ENCODE results near the gene ERMAP. TPM values are rescaled to one million over a fixed set of nuclear protein-coding genes. Genes with fewer than 3 reads are reported as not detected.
A peak's percentile ranks its signal among the peaks of the same experiment; 100 is the strongest.

The ERMAP gene
- total and polyA plus RNA-seq, 10 of the 15 experiments (the other 5 are each of a cell fraction or from before 2014, with no cell fraction given), result 1.4 to 6.8 (median 4.1) TPM

DNA sequence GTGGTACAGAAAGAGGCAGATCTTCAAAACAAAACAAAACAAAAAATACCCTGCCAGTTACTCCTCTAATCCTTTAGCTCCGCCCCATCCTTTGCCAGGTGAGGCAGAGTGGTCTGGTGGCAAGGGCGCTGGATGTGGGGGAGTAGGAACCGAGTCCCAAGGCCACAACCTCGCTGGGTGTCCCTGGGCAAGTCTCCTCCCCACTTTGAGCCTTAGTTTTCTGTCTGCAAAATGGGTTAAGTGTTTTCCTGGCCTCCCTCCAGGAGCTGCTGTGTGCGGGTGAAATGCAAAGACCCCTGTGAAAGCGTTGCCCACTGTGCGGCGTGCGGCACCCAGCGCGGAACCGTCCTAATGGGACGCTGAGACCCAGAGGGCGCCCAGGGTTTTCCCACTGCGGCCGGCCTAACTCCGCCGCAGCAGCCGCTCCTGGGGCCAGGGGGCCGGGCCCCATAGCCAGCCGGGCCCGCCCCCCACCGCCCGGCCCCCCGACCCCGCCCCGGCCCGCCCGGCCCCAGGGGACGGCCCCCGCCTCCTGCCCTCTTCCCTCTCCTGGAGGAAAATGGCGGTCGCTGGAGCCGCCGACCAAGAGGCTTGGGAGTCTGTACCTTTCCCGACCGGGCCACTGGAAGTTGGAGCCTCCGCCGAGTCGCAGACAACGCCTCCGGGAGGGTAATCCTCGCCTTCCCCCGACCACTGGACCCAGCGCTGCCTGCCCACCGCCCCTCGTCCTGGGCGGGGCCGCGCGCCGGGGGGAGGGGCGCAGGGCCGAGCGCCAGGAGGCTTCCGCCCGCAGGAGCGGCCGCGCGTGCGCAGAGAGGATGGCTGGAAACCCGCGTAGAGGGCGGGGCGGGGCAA lies at the start of gene ERMAP, which contains the start of gene SVBP (continued):
- TF ChIP-seq, protein P1, sequence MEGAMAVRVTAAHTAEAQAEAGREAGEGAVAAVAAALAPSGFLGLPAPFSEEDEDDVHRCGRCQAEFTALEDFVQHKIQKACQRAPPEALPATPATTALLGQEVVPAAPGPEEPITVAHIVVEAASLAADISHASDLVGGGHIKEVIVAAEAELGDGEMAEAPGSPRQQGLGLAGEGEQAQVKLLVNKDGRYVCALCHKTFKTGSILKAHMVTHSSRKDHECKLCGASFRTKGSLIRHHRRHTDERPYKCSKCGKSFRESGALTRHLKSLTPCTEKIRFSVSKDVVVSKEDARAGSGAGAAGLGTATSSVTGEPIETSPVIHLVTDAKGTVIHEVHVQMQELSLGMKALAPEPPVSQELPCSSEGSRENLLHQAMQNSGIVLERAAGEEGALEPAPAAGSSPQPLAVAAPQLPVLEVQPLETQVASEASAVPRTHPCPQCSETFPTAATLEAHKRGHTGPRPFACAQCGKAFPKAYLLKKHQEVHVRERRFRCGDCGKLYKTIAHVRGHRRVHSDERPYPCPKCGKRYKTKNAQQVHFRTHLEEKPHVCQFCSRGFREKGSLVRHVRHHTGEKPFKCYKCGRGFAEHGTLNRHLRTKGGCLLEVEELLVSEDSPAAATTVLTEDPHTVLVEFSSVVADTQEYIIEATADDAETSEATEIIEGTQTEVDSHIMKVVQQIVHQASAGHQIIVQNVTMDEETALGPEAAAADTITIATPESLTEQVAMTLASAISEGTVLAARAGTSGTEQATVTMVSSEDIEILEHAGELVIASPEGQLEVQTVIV (IDR thresholded peaks at IDR 0.05; ENCODE audit: borderline replicate concordance, partially characterized antibody), result no peak
- peak; percentile 95 for TF ChIP-seq YY1 (IDR thresholded peaks at IDR 0.05; ENCODE audit: low read depth, low read length)
- TF ChIP-seq, protein P2, sequence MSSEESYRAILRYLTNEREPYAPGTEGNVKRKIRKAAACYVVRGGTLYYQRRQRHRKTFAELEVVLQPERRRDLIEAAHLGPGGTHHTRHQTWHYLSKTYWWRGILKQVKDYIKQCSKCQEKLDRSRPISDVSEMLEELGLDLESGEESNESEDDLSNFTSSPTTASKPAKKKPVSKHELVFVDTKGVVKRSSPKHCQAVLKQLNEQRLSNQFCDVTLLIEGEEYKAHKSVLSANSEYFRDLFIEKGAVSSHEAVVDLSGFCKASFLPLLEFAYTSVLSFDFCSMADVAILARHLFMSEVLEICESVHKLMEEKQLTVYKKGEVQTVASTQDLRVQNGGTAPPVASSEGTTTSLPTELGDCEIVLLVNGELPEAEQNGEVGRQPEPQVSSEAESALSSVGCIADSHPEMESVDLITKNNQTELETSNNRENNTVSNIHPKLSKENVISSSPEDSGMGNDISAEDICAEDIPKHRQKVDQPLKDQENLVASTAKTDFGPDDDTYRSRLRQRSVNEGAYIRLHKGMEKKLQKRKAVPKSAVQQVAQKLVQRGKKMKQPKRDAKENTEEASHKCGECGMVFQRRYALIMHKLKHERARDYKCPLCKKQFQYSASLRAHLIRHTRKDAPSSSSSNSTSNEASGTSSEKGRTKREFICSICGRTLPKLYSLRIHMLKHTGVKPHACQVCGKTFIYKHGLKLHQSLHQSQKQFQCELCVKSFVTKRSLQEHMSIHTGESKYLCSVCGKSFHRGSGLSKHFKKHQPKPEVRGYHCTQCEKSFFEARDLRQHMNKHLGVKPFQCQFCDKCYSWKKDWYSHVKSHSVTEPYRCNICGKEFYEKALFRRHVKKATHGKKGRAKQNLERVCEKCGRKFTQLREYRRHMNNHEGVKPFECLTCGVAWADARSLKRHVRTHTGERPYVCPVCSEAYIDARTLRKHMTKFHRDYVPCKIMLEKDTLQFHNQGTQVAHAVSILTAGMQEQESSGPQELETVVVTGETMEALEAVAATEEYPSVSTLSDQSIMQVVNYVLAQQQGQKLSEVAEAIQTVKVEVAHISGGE (CRISPR knock-in tag; IDR thresholded peaks at IDR 0.05), result no peak
- TF ChIP-seq, protein P3, sequence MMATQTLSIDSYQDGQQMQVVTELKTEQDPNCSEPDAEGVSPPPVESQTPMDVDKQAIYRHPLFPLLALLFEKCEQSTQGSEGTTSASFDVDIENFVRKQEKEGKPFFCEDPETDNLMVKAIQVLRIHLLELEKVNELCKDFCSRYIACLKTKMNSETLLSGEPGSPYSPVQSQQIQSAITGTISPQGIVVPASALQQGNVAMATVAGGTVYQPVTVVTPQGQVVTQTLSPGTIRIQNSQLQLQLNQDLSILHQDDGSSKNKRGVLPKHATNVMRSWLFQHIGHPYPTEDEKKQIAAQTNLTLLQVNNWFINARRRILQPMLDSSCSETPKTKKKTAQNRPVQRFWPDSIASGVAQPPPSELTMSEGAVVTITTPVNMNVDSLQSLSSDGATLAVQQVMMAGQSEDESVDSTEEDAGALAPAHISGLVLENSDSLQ (IDR thresholded peaks at IDR 0.05), result no peak
- TF ChIP-seq, protein P4, sequence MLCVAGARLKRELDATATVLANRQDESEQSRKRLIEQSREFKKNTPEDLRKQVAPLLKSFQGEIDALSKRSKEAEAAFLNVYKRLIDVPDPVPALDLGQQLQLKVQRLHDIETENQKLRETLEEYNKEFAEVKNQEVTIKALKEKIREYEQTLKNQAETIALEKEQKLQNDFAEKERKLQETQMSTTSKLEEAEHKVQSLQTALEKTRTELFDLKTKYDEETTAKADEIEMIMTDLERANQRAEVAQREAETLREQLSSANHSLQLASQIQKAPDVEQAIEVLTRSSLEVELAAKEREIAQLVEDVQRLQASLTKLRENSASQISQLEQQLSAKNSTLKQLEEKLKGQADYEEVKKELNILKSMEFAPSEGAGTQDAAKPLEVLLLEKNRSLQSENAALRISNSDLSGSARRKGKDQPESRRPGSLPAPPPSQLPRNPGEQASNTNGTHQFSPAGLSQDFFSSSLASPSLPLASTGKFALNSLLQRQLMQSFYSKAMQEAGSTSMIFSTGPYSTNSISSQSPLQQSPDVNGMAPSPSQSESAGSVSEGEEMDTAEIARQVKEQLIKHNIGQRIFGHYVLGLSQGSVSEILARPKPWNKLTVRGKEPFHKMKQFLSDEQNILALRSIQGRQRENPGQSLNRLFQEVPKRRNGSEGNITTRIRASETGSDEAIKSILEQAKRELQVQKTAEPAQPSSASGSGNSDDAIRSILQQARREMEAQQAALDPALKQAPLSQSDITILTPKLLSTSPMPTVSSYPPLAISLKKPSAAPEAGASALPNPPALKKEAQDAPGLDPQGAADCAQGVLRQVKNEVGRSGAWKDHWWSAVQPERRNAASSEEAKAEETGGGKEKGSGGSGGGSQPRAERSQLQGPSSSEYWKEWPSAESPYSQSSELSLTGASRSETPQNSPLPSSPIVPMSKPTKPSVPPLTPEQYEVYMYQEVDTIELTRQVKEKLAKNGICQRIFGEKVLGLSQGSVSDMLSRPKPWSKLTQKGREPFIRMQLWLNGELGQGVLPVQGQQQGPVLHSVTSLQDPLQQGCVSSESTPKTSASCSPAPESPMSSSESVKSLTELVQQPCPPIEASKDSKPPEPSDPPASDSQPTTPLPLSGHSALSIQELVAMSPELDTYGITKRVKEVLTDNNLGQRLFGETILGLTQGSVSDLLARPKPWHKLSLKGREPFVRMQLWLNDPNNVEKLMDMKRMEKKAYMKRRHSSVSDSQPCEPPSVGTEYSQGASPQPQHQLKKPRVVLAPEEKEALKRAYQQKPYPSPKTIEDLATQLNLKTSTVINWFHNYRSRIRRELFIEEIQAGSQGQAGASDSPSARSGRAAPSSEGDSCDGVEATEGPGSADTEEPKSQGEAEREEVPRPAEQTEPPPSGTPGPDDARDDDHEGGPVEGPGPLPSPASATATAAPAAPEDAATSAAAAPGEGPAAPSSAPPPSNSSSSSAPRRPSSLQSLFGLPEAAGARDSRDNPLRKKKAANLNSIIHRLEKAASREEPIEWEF (IDR thresholded peaks at IDR 0.05; ENCODE audit: insufficient replicate concordance, low read depth, low read length), result no peak
- no peak for TF ChIP-seq FOS (IDR thresholded peaks at IDR 0.05; ENCODE audit: borderline replicate concordance, extremely low read depth, insufficient read length)
- peak; percentile 31; the same call in 1 of the 2 replicates for TF ChIP-seq TCF12 (IDR thresholded peaks at IDR 0.05; ENCODE audit: low read depth, low read length)
- no peak for TF ChIP-seq BCL11A (IDR thresholded peaks at IDR 0.05; ENCODE audit: low read depth, low read length)
- TF ChIP-seq, protein P5, sequence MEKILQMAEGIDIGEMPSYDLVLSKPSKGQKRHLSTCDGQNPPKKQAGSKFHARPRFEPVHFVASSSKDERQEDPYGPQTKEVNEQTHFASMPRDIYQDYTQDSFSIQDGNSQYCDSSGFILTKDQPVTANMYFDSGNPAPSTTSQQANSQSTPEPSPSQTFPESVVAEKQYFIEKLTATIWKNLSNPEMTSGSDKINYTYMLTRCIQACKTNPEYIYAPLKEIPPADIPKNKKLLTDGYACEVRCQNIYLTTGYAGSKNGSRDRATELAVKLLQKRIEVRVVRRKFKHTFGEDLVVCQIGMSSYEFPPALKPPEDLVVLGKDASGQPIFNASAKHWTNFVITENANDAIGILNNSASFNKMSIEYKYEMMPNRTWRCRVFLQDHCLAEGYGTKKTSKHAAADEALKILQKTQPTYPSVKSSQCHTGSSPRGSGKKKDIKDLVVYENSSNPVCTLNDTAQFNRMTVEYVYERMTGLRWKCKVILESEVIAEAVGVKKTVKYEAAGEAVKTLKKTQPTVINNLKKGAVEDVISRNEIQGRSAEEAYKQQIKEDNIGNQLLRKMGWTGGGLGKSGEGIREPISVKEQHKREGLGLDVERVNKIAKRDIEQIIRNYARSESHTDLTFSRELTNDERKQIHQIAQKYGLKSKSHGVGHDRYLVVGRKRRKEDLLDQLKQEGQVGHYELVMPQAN (conservative IDR thresholded peaks at IDR 0.05), result peak; percentile 48
- TF ChIP-seq NFXL1 (IDR thresholded peaks at IDR 0.05; ENCODE audit: borderline replicate concordance), result peak; percentile 27; the same call in 1 of the 2 replicates
- TF ChIP-seq HCFC1 (IDR thresholded peaks at IDR 0.05; ENCODE audit: low read length), result no peak; the same call in 1 of the 2 replicates
- no peak for TF ChIP-seq RFX5 (IDR thresholded peaks at IDR 0.05; ENCODE audit: low read depth, low read length)
- TF ChIP-seq SREBF1 (IDR thresholded peaks at IDR 0.05; ENCODE audit: low read length), result no peak
- TF ChIP-seq TAF1 (IDR thresholded peaks at IDR 0.05; ENCODE audit: borderline replicate concordance, low read depth, low read length), result no peak; the same call in 1 of the 2 replicates
